GM19240 (cell line): ENCODE measurements around the gene RPTOR.

Experiments used
- DNase-seq: peaks from one replicate; pipeline ENCODE4 v3.0.0; 2011; ENCODE audit warnings: low spot score; ENCODE audit not compliant: insufficient read length

RPTOR gene

DNA sequence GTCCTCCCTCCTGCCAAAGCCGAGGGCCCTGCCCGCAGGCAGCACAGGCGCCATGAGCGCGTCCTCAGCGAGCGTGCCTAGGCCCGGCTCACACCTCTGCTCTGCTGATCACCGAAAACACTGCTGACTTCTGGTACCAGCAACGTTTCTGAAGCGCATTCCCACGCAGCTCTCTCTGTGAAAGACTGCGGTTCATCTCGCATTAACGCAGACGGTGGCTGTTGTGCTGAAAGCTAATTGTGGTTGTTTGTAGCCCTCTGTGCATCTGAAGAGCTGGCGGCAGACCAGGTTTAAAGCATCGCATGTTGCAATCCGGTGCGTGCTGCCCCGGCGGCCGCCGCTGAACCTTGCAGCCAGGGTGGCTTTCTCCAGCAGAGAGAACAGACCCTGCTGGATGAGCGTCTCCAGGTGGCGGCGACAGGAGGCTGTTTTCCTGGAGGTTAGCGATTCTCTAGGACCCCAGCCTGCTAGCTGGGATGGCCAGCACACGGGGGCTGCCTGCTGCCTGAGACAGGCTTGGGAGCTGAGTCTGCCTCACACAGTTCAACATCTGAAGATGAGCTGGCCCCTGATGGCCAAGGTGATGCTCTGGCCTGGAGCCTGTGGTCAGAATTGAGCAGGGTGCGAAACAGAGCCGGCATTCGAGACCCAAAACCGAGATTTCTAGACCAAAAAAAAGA lies 397.2 kb downstream of the RPTOR start:
- DNase-seq: no peak

DNA sequence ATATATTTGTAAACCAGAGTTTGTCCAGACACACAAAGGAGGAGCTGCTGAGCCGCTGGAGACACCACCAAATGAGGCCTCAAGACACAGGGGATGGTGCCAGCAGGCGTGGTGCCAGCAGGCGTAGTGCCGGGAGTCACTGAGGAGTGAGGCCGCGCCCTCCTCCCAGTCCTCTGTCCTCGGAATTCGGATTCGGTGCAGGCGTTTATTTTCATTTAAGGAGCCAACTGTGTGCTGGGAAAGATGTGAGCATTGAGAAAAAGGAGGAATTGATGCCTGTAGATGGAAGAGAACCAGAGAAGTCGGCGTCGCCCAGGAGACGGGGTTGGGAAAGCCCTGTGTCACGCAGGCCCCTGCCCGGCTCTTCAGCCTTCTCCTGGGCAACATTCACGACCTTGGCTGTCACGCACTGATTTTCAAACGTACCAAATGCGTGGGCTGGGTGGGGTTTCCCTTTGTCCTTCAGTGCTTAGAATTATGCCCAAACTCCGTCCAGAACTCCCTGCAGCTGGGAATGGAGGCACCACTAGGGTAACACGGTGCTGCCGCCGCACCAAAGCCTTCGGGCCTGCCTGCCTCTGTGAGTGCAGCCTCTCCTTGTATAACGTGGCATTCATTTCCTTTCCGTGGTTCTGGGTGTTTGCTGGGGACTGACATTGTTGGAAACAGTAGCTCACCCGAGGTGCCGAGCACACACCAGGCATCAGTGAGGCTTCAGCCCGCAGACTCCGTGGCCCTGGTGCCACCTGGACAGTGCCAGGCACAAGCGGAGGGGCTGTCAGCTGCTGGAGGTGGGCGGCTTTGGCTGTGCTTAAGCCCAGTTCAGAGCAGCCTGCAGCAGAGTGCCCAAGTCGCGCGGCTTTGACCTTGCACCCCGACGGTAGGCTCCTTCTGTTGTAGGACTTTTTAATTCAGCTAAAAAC lies 398.0 kb downstream of the RPTOR start:
- no peak for DNase-seq

DNA sequence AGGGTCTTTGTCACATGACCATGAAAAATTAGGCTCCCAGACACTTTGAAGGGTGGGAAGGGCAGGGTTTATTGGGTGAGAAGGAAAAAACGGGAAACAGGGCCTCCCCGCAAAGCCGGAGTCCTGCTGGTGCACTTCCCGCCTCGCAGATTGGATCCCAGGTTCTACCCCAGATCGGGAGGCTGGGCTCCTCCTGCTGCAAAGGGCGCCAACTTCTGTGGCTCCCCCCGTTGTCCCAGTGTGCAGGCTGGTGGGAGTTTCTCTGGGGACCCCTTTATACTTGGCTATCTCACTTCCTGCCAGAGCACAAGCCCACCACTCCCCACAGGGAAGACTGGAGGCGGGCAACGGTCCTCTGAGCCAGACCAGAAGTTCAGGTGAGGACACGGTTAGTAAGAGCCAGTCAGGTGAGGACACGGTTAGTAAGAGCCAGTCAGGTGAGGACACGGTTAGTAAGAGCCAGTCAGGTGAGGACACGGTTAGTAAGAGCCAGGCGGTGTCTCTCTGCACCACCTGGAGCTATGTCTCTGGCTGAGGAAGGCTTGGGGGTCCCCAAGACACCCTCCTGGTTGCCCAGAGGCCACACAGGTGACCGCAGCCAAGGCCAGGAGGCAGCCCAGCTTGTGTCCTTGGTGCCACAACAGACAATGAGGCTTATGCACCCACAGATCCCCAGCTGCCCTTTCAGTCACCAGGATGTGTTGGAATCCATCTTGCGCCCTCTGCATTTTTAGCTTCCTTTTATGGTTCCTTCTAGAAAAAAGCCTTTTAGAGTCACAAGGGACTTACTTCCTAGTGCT lies 398.9 kb downstream of the RPTOR start:
- DNase-seq: no peak

DNA sequence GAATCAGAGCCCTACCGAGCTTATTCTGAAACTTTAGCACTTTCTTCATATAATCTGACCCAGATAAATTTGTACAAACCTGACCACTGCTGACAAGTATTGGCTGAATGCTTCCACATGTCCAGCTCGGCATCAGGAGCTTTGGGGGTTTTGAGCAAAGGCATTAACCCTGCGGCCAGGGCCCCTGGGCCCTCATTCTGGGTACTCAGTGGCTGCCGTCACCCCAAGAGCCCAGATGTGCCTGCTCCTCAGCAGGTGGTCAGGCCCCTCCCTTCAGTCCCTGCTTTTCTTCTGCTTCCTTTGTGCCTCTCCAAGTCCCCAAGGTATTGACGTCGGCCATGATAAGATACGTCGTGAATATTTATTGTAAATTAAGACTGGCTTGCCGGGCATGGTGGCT lies 399.7 kb downstream of the RPTOR start:
- DNase-seq: no peak

DNA sequence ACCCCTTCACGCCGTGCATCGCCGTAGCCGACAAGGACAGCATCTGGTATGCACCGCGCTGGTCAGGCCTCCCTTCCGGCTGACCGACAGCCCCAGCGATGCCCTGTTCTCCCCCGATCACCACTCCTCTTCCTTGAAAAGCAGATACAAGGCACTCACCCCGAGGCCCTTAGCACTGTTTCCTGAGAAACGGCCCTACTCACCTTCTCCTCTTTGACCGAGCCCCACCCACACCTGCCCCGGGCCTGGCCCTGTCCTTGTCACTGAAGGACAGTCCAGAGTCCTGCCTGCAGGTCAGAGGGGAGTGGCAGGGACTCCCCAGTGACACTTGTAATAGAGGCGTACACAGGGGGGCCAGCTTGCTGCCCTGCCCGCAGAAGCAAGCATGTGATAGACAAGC lies 401.1 kb downstream of the RPTOR start:
- DNase-seq: no peak

DNA sequence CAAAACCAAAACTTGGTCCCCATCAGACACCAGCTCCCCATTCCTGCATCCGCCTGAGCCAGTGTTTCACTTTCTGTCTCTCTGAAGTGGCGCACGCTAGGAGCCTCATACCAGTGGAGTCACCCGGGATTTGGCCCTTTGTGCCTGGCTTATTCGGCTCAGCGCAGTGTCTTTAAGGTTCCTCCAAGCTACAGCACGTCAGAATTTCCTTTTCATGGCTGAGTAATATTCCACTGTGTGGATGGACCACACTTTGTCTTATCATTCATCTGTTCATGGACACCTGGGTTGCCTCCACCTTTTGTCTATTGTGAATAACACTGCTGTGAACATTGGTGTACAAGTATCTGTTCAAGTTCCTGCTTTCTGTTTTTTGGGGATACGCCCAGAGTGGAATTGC lies 401.8 kb downstream of the RPTOR start:
- no peak for DNase-seq

DNA sequence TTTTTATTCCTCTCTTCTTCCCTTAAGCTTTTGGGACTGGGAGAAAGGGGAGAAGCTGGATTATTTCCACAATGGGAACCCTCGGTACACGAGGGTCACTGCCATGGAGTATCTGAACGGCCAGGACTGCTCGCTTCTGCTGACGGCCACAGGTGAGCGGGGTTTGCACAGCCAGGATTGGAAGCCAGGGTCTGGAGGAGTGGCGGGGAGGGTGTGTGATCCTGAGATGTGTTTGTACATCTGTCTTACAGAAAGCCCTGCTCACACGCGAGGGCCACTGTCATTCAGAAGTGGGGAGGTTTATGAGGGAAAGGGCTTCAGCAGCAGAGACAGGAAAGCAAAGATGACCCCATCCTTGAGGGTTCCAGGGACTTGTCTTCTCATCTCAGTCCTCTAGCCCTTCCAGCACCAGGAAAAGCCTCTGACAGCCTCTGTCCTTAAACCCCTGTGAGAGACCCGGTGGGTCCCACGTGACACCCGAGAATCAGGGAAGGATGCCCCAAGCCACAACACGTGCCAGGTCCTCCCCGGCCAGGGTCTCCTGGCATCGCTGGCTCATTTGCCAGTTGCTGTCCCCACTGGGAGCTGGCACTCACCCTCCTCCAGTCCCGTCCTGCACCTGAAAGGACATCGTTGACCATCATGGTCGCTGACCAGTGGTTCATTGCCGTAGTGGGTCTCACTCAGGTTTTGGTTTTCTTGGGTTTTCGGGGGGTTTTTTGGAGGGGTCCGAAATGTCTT lies 402.7 kb downstream of the RPTOR start:
- no peak for DNase-seq

DNA sequence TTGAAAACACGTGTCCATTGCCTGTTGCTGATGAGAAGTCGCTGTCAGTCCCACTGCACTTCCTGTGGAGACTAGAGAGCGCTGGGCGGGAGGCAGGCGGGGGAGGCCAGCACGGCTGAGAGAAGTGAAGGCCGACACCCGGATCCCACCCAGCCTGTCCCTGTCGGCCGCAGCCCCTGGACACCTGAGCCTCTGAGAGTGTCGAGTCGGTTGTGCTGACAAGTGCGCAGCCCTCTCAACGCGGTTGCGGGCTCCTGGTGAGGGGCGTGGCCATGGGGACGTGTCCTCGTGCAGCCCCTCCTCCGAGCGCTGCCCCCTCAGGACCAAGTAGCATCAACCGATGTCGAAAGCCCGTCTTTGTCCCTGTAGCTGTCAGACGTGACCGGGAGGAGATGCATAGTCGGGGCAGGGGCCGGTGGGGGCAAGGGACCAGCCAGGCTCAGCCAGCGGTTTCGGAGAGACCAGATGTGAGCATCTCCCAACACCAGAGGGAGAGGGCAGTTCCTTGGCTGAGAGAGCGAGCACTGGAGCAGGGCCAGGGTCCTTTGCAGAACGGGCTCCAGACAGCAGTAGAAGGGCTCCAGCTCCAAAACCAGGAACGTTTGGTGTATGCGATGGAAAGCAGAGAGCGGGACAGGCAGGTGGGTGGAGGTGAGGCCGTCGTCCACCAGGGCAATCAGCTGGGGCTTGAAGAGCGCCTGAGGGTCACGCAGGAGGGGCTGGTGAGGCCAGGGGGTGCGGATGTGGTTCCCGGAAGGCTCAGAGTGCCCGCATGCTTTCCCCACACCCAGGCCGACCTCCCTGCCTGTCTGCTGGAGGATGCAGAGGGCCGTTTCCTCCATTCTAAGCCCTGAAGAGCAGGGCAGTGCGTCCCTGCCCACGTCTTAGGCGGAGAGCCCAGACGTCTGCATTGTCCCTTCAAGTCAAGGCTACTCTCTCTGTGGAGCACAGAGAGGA lies 403.7 kb downstream of the RPTOR start:
- no peak for DNase-seq

DNA sequence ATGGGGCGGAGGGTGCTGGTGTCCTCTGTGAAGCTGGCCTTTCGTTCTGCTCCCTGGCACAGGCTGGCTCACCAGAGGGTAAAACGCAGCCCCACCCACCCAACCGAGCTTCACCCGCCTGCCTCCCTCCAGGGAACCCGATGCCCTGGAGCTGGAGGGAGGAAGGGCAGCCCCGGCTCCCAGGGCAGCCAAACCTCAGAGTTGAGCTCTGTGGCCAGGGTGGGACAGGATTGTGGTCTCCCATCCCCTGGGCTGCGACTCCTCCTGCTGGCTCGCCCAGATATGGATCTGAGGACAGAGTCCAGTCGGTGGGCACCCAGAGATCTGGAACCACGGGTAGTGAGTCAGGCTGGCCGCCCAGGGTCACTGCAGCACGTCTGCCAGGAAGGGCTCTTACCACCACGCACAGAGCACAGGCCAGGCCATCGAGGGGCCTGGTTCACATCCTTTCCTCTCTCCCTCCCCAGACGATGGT lies 404.4 kb downstream of the RPTOR start:
- DNase-seq: no peak

DNA sequence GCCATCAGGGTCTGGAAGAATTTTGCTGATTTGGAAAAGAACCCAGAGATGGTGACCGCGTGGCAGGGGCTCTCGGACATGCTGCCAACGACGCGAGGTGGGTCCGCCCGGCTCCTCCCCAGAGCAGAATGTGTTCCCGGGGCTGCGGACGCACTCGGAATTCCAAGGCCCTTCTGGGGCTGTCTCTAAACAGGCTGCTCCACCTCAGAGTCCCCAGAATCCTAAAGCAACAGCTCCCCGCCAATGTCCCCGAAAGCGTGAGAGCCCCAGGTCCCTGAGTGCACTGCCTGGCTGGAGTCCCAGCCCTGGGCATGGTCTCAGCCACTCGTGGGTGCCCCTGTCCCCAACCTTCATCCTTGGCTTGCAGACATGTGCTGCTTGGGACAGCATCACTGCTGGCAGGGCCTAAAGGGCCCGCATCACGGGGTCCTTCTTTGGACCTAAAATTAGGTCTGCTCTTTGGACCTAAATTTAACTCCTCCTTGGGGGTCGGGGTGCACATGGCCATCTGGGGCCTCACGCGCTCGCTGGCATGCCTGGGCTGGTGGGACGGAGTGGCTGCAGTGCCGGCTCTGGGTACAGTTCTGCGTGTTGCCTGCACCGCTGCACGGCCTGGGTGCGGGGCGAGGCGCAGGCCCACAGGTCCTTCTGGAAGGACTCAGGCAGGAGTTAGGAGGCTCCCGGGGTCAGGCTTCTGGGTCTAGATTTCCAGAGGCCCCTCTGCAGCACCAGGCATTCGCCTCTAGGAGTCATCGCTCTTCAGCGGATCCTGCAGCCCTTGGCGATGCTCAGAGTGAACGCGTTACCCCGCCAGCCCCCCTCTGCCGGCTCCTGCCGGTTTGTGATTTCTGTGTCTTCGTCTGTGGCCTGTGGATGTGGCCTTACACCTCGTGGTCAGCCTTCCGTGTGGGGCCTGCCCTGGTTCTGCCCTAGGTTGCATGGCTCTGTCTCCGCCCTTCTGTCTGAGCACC lies 405.1 kb downstream of the RPTOR start:
- no peak for DNase-seq

DNA sequence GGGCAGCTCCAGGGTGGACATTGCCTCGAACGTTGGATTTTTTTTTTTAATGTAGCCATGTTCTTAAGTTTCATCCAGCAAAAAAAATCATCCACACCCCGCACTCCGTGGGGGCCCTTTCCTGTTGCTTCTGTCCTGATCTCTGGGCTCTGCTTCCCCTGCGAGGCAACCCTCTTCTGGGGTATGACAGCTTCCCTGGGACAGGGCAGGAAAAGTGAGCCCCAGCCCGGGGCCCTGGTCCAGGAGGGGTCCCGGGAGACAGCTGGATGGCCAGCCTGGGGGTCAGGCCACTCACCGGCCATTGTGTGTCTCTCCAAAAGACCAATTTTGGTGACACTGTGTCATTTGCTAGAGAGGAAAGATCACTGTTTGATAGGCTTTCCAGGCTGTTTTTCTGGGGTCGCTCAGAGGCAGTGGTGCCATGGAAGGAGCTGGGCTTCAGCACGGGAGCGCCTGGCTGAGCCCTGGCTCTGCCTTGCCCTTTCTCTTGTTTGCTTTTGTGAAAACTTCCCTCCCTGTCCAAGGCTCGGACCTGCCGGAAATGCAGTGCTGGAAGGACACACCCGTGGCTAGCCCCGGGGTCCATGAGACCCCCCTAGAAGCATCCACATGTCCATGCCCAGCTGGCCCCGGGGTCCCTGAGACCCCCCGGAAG lies 406.0 kb downstream of the RPTOR start:
- no peak for DNase-seq

DNA sequence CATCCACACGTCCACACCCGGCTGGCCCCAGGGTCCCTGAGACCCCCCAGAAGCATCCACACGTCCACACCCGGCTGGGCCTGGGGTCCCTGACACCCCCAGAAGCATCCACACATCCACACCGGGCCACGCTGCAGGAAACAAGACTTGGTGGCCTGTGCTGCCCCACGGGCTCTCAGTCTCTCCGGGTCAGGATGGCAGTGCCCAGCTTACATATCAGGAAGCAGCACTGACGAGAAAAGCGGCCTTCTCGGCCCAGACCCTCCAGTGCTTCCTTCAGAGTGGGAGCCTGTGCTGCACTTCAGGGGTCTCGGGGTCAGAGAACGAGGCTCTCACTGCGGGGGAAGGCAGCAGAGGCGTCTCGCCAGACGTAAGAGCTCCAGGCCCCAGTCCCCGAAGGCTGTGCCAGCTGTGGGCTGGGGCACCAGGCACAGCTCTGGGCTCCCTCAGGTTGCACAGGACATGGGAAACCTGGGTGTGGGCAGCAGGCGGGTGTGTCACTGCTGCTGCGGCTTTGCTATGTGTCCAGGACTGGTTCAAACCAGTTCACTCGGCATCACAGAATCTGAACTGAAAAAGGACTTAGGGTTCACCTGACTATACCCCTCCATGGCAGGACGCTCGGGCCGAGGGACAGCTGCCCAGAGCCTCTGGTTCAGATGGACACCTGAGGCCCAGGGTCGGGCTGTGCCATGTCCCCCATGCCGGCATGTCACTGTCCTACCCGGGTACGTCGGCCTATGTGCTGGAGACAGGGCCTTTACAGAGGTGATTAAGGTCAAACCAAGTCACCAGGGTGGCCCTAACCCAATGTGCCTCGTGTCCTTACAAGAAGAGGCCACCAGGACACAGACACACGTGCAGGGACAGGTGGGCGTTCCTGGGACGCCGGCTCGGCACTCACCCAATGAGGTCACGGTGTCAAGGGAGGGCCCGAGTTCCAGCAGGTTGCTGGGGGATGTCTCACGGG lies 406.8 kb downstream of the RPTOR start:
- no peak for DNase-seq

DNA sequence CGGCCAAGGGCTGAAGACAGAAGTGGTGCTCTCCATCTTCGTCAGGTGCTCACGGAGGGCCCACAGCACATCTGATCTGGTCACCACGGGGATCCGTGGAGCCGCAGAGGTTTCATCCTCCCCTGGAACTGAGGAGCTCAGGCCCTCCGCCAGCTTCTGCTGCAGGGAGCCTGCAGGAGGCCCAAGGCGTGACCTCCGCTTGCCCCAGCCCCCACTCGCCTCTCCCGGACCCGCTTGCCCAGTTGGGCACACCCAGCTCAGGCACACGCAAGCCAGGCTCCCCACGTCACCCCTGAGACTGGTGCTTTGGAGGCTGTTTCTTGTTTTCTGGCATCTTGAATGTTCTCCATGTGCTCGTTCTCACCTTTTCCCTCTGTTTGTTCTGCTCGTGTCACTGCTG lies 407.7 kb downstream of the RPTOR start:
- DNase-seq: no peak

DNA sequence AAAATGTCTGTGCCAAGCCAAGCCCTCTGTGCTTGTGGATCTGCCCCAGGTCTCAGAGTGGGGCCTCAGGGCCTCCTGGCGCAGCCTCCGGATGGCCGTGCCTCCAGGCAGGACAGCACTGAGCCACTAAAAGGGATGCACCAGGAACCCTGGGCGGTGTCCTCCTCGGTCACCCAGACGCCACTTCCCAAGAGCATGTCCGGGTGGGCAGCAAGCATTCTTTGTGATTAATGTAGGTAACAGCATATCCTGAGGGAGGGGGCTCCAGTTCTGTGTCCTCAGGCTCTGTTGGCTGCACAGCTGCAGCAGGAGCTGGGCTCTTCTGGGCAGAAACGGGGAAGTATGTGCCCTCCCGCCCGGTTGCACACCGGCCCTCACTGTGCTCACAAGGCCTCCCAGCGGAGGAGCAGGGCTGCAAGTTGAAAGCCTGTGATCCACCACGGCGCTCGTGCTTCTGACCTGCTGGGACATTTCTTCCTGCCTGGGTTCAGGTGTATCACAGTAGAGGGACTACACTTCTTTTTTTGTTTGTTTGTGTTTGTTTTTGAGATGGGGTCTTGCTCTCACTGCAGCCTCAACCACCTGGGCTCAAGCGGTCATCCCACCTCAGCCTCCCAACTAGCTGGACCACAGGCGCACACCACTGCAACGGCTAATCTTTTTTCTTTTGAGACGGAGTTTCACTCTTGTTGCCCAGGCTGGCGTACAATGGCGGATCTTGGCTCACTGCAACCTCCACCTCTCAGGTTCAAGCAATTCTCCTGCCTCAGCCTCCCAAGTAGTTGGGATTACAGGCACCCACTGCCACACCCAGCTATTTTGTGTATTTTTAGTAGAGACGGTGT lies 409.1 kb downstream of the RPTOR start:
- DNase-seq: no peak

DNA sequence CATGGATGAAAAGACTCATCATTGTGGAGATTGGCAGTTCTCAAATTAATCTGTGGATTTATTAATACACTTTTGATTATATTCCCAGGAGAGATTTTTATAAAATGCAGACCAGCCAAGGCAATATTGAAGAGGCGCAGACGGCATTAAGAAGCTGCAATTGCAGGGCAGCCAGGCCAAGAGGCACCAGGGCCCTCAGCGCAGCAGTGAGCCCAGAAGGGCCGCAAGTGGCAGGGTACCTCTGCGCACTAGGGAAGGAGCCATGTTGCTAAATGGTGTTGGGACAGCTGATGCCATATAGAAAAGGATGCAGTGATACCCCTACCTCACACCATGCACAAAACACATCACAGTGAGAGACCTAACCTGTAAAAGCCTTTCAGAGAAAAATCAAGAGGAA lies 410.4 kb downstream of the RPTOR start:
- DNase-seq: no peak

DNA sequence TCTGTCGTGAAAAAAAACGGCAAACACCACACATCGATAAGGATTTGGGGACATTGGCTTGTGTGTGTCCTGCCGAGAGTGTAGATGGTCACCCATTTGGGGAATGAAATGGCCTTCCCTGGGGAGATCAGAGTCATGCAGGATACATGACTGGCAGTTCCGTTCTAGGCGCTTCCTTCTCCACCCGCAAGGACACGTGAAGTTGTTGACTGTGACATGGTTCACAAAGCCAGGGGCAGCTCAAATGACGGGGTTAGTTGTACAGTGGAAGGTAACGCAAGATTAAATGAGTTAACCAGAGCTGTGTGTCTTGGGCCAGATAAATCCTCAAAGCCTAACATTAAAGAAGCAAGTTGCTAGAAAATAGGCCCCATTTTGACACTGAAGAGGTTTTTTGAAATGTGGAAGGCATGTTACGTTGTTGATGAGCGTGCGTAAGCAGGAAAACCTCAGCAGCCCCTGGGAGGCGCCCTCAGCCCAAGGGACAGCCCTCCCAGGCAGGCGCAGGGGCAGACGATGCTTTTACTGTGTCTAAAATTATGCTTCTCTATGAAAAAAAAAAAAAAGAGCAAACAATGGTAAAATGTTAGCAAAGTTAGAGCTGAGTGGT lies 411.1 kb downstream of the RPTOR start:
- DNase-seq: no peak
